ENCODE measurements around the gene PLA2G2C.
A peak's percentile ranks its signal among the peaks of the same experiment; 100 is the strongest.

The PLA2G2C gene

DNA sequence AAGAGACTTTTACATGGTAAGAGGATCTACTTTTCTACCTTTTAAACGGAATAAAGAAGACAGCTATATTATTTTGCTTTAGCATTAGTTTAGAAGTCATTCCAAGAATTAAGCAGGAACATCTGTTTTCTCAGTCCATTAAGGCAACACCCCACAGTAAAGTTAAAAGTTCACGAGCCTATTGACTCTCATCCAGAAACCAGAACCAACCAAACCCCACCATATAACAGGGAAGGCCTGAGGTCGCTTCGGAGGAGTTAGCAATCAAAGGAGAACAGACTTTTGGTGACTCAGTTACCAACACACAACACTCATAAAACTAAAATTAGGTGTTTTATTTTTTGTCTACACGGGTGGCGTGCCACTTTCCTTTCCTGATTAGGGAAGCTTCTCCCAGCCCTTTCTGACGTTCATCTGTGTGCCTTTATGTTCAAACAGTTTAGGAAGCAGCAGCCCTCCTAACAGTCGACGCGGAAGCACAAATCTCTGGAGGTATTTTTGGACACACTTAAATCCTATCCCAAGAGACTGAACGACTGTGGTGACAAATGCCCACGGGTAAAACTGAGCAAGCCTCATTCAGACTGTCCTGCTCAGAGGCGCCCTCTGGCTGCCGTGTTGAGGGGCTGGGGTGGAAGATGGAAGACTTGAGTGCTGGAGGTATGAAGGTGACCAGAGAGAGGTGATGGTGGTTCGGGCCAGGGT is 8.6 kb upstream of the PLA2G2C start:
- TF ChIP-seq, protein P1, sequence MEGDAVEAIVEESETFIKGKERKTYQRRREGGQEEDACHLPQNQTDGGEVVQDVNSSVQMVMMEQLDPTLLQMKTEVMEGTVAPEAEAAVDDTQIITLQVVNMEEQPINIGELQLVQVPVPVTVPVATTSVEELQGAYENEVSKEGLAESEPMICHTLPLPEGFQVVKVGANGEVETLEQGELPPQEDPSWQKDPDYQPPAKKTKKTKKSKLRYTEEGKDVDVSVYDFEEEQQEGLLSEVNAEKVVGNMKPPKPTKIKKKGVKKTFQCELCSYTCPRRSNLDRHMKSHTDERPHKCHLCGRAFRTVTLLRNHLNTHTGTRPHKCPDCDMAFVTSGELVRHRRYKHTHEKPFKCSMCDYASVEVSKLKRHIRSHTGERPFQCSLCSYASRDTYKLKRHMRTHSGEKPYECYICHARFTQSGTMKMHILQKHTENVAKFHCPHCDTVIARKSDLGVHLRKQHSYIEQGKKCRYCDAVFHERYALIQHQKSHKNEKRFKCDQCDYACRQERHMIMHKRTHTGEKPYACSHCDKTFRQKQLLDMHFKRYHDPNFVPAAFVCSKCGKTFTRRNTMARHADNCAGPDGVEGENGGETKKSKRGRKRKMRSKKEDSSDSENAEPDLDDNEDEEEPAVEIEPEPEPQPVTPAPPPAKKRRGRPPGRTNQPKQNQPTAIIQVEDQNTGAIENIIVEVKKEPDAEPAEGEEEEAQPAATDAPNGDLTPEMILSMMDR (IDR thresholded peaks at IDR 0.05; ENCODE audit: unreplicated experiment in 3 of 3) = peak; percentile 42 to 60 (median 53)
- peak overlapping the region in 1 of 3 experiments; percentile 4 for H3K4me3 Mint-ChIP-seq
- no peaks in the 10 kb centered on the region for H3K9me3 Mint-ChIP-seq
- H3K36me3 Mint-ChIP-seq (ENCODE audit: low read depth) = no peaks in the 10 kb centered on the region
- peak overlapping the region in 2 of 3 experiments; percentile 15 to 25 for H3K27ac Mint-ChIP-seq
- H3K4me1 Mint-ChIP-seq = peaks cover 32% of the 10 kb centered on the region
- peaks cover 16% of the 10 kb centered on the region for H3K27me3 Mint-ChIP-seq (ENCODE audit: low read depth)

DNA sequence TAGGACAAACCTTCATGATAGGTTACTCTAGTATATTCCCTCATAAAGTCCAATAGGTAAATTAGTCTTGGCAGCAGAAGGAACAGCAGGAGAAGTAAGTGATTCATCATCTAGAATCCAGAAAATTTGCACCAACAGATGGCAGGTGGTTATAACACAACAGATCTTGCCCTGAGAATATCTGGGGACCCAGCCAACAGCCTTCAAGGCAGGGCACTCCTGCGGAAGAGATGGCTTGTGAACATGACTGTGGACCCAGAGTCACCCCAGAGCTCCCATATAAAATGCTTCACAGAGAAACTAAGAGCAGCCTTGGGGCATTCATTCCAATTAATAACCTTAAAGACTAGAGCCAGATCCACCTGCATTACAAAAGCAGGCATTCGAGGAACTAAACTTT is 7.9 kb upstream of the PLA2G2C start:
- Mint-ChIP-seq H3K27me3 (ENCODE audit: low read depth) (peaks cover 12% of the 10 kb centered on the region), H3K9me3 (no peaks in the 10 kb centered on the region), H3K4me1 (peaks cover 37% of the 10 kb centered on the region), H3K36me3 (ENCODE audit: low read depth) (no peaks in the 10 kb centered on the region), H3K27ac (peak overlapping the region in 2 of 3 experiments; percentile 15 to 25), H3K4me3 (no peak overlapping the region)
- TF ChIP-seq, protein P1 (IDR thresholded peaks at IDR 0.05; ENCODE audit: unreplicated experiment in 3 of 3) = no peak

DNA sequence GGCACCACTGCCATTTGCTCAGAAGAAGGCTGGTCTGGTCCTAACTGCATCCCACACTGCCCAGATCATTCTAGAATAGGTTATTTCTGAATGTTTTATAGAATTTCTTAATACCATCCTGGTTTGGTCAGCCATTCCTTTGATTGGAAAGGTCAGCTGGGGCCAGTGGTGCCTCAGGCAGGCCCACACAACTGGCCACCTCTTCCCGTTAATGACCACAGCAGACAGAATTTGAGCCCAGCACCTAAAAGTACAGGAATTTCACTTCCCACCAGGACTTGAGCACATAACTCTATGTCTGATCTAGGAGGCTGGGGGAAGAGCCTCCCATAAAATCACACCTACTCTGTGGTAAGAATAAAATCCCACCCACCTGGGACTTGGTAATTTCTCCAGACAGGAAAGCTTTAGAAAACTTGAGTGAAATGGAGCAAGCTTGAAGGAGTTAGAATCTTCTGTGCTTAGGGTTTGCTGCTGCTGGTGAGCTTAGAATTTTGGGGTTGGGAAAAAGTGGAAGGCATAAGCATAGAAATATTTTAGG is 6.6 kb upstream of the PLA2G2C start:
- Mint-ChIP-seq H3K9me3 (no peaks in the 10 kb centered on the region), H3K4me1 (peaks cover 49% of the 10 kb centered on the region)

DNA sequence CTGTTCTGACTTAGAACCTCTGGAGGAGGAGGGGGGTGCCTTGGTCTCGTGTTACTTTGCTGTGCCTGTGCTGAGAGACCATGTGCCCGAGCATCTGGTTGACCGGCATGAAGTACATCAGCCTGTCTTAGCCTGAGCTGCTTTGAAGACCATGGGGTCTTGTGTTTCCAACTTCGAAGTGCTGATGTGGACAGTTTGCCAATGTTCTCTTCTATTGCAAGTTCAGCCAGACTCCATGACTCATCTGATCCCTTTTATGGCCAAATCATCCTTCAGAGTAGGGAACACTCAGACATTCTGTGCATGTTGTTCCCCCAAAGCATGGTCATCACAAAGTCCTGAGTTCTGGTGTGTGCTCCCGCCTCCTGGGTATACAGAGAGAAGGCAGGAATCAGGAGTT is 6.0 kb upstream of the PLA2G2C start:
- H3K36me3 Mint-ChIP-seq (ENCODE audit: low read depth) = no peaks in the 10 kb centered on the region
- H3K27me3 Mint-ChIP-seq (ENCODE audit: low read depth) = peaks cover 16% of the 10 kb centered on the region
- H3K4me1 Mint-ChIP-seq = peaks cover 55% of the 10 kb centered on the region
- peak overlapping the region in 2 of 3 experiments; percentile 70 to 77 for H3K27ac Mint-ChIP-seq
- H3K9me3 Mint-ChIP-seq = no peaks in the 10 kb centered on the region
- TF ChIP-seq, protein P1 (IDR thresholded peaks at IDR 0.05; ENCODE audit: unreplicated experiment in 3 of 3) = no peak
- H3K4me3 Mint-ChIP-seq = peak overlapping the region in 1 of 3 experiments; percentile 47

More for the DNA sequence above, 6.6 kb upstream of the PLA2G2C start:
- H3K27ac Mint-ChIP-seq = peak overlapping the region in 1 of 3 experiments; percentile 77
- peaks cover 13% of the 10 kb centered on the region for H3K27me3 Mint-ChIP-seq (ENCODE audit: low read depth)
- TF ChIP-seq, protein P1 (IDR thresholded peaks at IDR 0.05; ENCODE audit: unreplicated experiment in 3 of 3) = no peak
- H3K4me3 Mint-ChIP-seq = no peak overlapping the region
- H3K36me3 Mint-ChIP-seq (ENCODE audit: low read depth) = no peaks in the 10 kb centered on the region

DNA sequence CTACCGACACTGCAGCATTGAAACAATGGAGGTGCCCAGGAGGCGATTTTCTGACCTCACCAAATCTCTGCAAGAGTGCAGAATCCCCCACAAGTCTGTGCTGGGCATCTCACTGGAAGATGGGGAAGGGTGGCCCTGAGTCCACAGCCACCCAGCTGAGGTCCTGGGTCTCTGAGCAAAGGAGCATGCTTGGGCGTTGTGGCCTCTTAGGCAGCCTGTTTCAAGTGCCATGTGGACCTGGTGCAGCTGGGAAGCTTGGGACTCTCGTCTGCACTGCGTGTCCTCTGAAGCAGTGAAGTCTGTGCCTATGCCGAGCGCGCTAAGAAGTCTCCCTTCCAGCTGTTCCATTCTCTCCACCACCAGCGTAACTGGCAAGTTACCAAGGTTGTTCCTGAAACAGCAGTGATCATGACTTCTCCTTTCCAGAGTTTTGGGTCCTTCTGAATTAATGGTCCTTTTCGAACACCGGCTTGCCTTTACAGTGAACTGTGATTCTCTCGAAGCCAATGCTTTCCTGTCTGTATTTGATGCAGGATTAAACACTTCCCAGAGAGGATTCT is 5.0 kb upstream of the PLA2G2C start:
- Mint-ChIP-seq H3K4me3 (no peak overlapping the region), H3K9me3 (no peaks in the 10 kb centered on the region), H3K36me3 (ENCODE audit: low read depth) (no peaks in the 10 kb centered on the region), H3K27ac (no peak overlapping the region), H3K27me3 (ENCODE audit: low read depth) (peaks cover 22% of the 10 kb centered on the region), H3K4me1 (peaks cover 65% of the 10 kb centered on the region)
- TF ChIP-seq, protein P1 (IDR thresholded peaks at IDR 0.05; ENCODE audit: unreplicated experiment in 3 of 3) = no peak

All from nephron (organoid).